GM19239 (cell line): ENCODE data around the gene IL2RA.

Source experiments
- DNase-seq: peaks from one replicate; pipeline ENCODE4 v3.0.0; 2011; ENCODE audit warnings: low spot score; ENCODE audit not compliant: insufficient read length
- FAIRE-seq: peaks from 2 replicates; lab custom pipeline; 2011; peaks lifted over from hg19 to GRCh38; lab: Jason Lieb, UNC

IL2RA gene

GRCh38 chr10:6061056-6061455 lies 1.1 kb downstream of the IL2RA start:
- no peak for DNase-seq
- no peak for FAIRE-seq

- FAIRE-seq = no peak
- DNase-seq = no peak
These were observed 2.7 kb downstream of the IL2RA start for GRCh38 chr10:6059506-6059905.

- DNase-seq (no peak), FAIRE-seq (no peak)
These were observed 3.3 kb downstream of the IL2RA start for GRCh38 chr10:6058682-6059475.

GRCh38 chr10:6056411-6057135 lies 5.6 kb downstream of the IL2RA start:
- FAIRE-seq = no peak
- DNase-seq = no peak

GRCh38 chr10:6055929-6056328 lies 6.2 kb downstream of the IL2RA start:
- no peak for DNase-seq
- FAIRE-seq = no peak

- FAIRE-seq (no peak), DNase-seq (no peak)
These were observed 7.3 kb downstream of the IL2RA start for GRCh38 chr10:6054884-6055283.

- FAIRE-seq (peak; percentile 80), DNase-seq (no peak)
These were observed 8.1 kb downstream of the IL2RA start for GRCh38 chr10:6053816-6054631.

- FAIRE-seq = peak; percentile 21
These were observed 8.9 kb downstream of the IL2RA start for GRCh38 chr10:6053303-6053702.

GRCh38 chr10:6052247-6053221 lies 9.6 kb downstream of the IL2RA start:
- no peak for DNase-seq
- FAIRE-seq = peak; percentile 95

More at GRCh38 chr10:6053303-6053702, 8.9 kb downstream of the IL2RA start:
- no peak for DNase-seq

- FAIRE-seq = peak; percentile 98
- DNase-seq = peak; percentile 63
These were observed 11.2 kb downstream of the IL2RA start for GRCh38 chr10:6050801-6051445.

- no peak for DNase-seq
- no peak for FAIRE-seq
These were observed 13.2 kb downstream of the IL2RA start for GRCh38 chr10:6049031-6049400.

GRCh38 chr10:6048281-6049030 lies 13.7 kb downstream of the IL2RA start:
- FAIRE-seq (no peak), DNase-seq (no peak)

GRCh38 chr10:6047847-6048246 lies 14.3 kb downstream of the IL2RA start:
- DNase-seq (no peak), FAIRE-seq (no peak)

- FAIRE-seq (no peak), DNase-seq (no peak)
These were observed 15.2 kb downstream of the IL2RA start for GRCh38 chr10:6046773-6047611.

GRCh38 chr10:6045878-6046772 lies 16.0 kb downstream of the IL2RA start:
- no peak for FAIRE-seq
- DNase-seq = no peak

- FAIRE-seq (peak; percentile 94), DNase-seq (no peak)
These were observed 16.8 kb downstream of the IL2RA start for GRCh38 chr10:6045314-6045848.
